Thyroid gland (tissue), 4 donors: ENCODE results near the gene SKP1.

Experiments used
- CTCF ChIP-seq, 6 experiments: fragments of 200-600 bp in 3 of 6; fragments of 450-650 bp in 3 of 6; sonication (generic) in 3 of 6; IDR thresholded peaks; one replicate each; pipeline ENCODE4 v1.5.1; 2016 to 2019; ENCODE audit warnings: antibody characterized with exemption in 6 of 6, mild to moderate bottlenecking in 2 of 6, inconsistent platforms in 1 of 6, moderate library complexity in 1 of 6
- POLR2A ChIP-seq, 2 donors: fragments of 450-650 bp; IDR thresholded peaks; one replicate each; pipeline ENCODE4 v1.6.1; 2017; ENCODE audit warnings: antibody characterized with exemption in 2 of 2, mild to moderate bottlenecking in 2 of 2, moderate library complexity in 1 of 2

GRCh38 chr5:134204575-134204974, 27.8 kb upstream of the SKP1 start:
- TF ChIP-seq CTCF (IDR thresholded peaks at IDR 0.05) (no peak), POLR2A (IDR thresholded peaks at IDR 0.05) (no peak)
